GM23338 (cell line): ENCODE data around the gene FANCG.

Experiments used
- CTCF ChIP-seq, 2 experiments: fragments of 200-600 bp in 1 of 2; sonication (generic) in 1 of 2; conservative IDR thresholded peaks; 2 replicates each; pipeline versions ENCODE4 v1.5.1 to v1.6.1; 2016 to 2017; ENCODE audit warnings: antibody characterized with exemption in 2 of 2, low read depth in 2 of 2, mild to moderate bottlenecking in 2 of 2, moderate library complexity in 1 of 2
- EZH2 ChIP-seq: fragments of 200-600 bp; sonication (generic); IDR thresholded peaks from one replicate; pipeline ENCODE4 v1.8.0; 2017; ENCODE audit warnings: antibody characterized with exemption, mild to moderate bottlenecking, low read depth; ENCODE audit not compliant: unreplicated experiment
- EZH2phosphoT487 ChIP-seq: fragments of 200-600 bp; sonication (generic); IDR thresholded peaks from one replicate; pipeline ENCODE4 v1.8.1; 2018; ENCODE audit warnings: antibody characterized with exemption; ENCODE audit not compliant: unreplicated experiment
- POLR2AphosphoS5 ChIP-seq: IDR thresholded peaks from 2 replicates; pipeline ENCODE4 v1.6.1; 2016; ENCODE audit warnings: antibody characterized with exemption, low read depth
- ZNF114 ChIP-seq: fragments of 250-450 bp; sonication (Bioruptor Pico); IDR thresholded peaks from 2 replicates; pipeline ENCODE4 v1.5.0; 2020; ENCODE audit warnings: mild to moderate bottlenecking, moderate library complexity
- ZNF331 ChIP-seq: fragments of 250-450 bp; sonication (Bioruptor Pico); IDR thresholded peaks from 2 replicates; pipeline ENCODE4 v1.5.0; 2020; ENCODE audit warnings: low read depth, mild to moderate bottlenecking, moderate library complexity
- TF ChIP-seq, protein P1 (sequence below): IDR thresholded peaks from one replicate; pipeline ENCODE4 v1.6.1; 2018; ENCODE audit warnings: antibody characterized with exemption; ENCODE audit not compliant: unreplicated experiment

- TF ChIP-seq POLR2AphosphoS5 (peak; percentile 40; the same call in 1 of the 2 replicates), CTCF (conservative IDR thresholded peaks at IDR 0.05; ENCODE audit: low read depth in 2 of 2) (peak in 1 of 2 experiments; percentile 54; a peak in 3 of 4 replicates), EZH2 (no peak), EZH2phosphoT487 (no peak), ZNF114 (CRISPR knock-in tag) (no peak), ZNF331 (no peak)
- TF ChIP-seq, protein P1, sequence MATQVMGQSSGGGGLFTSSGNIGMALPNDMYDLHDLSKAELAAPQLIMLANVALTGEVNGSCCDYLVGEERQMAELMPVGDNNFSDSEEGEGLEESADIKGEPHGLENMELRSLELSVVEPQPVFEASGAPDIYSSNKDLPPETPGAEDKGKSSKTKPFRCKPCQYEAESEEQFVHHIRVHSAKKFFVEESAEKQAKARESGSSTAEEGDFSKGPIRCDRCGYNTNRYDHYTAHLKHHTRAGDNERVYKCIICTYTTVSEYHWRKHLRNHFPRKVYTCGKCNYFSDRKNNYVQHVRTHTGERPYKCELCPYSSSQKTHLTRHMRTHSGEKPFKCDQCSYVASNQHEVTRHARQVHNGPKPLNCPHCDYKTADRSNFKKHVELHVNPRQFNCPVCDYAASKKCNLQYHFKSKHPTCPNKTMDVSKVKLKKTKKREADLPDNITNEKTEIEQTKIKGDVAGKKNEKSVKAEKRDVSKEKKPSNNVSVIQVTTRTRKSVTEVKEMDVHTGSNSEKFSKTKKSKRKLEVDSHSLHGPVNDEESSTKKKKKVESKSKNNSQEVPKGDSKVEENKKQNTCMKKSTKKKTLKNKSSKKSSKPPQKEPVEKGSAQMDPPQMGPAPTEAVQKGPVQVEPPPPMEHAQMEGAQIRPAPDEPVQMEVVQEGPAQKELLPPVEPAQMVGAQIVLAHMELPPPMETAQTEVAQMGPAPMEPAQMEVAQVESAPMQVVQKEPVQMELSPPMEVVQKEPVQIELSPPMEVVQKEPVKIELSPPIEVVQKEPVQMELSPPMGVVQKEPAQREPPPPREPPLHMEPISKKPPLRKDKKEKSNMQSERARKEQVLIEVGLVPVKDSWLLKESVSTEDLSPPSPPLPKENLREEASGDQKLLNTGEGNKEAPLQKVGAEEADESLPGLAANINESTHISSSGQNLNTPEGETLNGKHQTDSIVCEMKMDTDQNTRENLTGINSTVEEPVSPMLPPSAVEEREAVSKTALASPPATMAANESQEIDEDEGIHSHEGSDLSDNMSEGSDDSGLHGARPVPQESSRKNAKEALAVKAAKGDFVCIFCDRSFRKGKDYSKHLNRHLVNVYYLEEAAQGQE = no peak
Observed at GRCh38 chr9:35071814-35072460, 7.8 kb downstream of the FANCG start.
